ENCODE results near the gene CSF2RB. TPM values are rescaled to one million over a fixed set of nuclear protein-coding genes. Genes with fewer than 3 reads are reported as not detected.

The CSF2RB gene
- total RNA-seq, 4 donors from 2014 or later, result 3.9 to 13.6 (median 4.7) TPM

DNA sequence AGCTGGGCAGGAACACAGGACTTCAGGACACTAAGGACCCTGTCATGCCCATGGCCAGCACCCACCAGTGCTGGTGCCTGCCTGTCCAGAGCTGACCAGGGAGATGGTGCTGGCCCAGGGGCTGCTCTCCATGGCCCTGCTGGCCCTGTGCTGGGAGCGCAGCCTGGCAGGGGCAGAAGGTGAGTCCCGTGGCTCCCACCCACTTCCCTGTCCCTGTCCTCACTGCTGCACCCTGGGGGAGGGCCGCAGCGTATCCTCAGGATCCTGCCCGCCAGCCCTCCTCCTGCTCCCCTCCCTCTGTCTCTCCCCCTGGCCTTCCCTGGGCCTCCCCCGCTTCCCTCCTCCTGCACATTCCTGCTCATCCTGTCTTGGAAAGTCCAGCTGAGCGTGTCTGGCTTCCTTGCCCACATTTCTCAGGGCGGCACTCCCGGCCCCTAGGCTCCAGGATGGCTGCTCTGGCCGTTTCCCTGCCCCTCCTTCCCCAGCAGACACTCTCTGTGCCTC lies 8.7 kb downstream of the CSF2RB start:
- TF ChIP-seq, protein P1, sequence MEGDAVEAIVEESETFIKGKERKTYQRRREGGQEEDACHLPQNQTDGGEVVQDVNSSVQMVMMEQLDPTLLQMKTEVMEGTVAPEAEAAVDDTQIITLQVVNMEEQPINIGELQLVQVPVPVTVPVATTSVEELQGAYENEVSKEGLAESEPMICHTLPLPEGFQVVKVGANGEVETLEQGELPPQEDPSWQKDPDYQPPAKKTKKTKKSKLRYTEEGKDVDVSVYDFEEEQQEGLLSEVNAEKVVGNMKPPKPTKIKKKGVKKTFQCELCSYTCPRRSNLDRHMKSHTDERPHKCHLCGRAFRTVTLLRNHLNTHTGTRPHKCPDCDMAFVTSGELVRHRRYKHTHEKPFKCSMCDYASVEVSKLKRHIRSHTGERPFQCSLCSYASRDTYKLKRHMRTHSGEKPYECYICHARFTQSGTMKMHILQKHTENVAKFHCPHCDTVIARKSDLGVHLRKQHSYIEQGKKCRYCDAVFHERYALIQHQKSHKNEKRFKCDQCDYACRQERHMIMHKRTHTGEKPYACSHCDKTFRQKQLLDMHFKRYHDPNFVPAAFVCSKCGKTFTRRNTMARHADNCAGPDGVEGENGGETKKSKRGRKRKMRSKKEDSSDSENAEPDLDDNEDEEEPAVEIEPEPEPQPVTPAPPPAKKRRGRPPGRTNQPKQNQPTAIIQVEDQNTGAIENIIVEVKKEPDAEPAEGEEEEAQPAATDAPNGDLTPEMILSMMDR (IDR thresholded peaks at IDR 0.05), result no peak
- TF ChIP-seq POLR2A (IDR thresholded peaks at IDR 0.05) (no peak), POLR2AphosphoS5 (IDR thresholded peaks at IDR 0.05) (no peak), EP300 (IDR thresholded peaks at IDR 0.05) (no peak)
- peaks cover 37% of the 10 kb centered on the region for H3K27me3 ChIP-seq
- no peaks in the 10 kb centered on the region for H3K9me3 ChIP-seq
- H3K27ac ChIP-seq, result no peak overlapping the region
- no peak overlapping the region for H3K4me3 ChIP-seq
- peaks cover 12% of the 10 kb centered on the region for H3K4me1 ChIP-seq
- WGBS, result 29% methylated on average over 10 of the region's 10 CpGs
- H3K36me3 ChIP-seq, result no peaks in the 10 kb centered on the region
- DNase-seq (ENCODE audit: low spot score in 2 of 2), result no peak

- no peak overlapping the region for H3K27ac ChIP-seq
- H3K4me1 ChIP-seq, result peaks cover 12% of the 10 kb centered on the region
- H3K9me3 ChIP-seq, result no peaks in the 10 kb centered on the region
- H3K27me3 ChIP-seq, result peaks cover 37% of the 10 kb centered on the region
- TF ChIP-seq, protein P1 (IDR thresholded peaks at IDR 0.05), result no peak
- TF ChIP-seq POLR2AphosphoS5 (IDR thresholded peaks at IDR 0.05), result no peak
- TF ChIP-seq EP300 (IDR thresholded peaks at IDR 0.05), result no peak
- no peak for TF ChIP-seq POLR2A (IDR thresholded peaks at IDR 0.05)
- no peaks in the 10 kb centered on the region for H3K36me3 ChIP-seq
- no peak for DNase-seq (ENCODE audit: low spot score in 2 of 2)
- no peak overlapping the region for H3K4me3 ChIP-seq
- WGBS, result 64% methylated on average over 5 of the region's 7 CpGs
Measured at GRCh38 chr22:36922711-36923110, 9.3 kb downstream of the CSF2RB start.

- Histone ChIP-seq H3K27ac (no peak overlapping the region), H3K4me3 (no peak overlapping the region), H3K9me3 (no peaks in the 10 kb centered on the region), H3K36me3 (no peaks in the 10 kb centered on the region), H3K27me3 (peaks cover 37% of the 10 kb centered on the region), H3K4me1 (peaks cover 12% of the 10 kb centered on the region)
- TF ChIP-seq EP300 (IDR thresholded peaks at IDR 0.05), result no peak
- TF ChIP-seq POLR2AphosphoS5 (IDR thresholded peaks at IDR 0.05), result no peak
- no peak for TF ChIP-seq POLR2A (IDR thresholded peaks at IDR 0.05)
- TF ChIP-seq, protein P1 (IDR thresholded peaks at IDR 0.05), result no peak
- 86% methylated on average over 13 of the region's 21 CpGs for WGBS
- DNase-seq (ENCODE audit: low spot score in 2 of 2), result no peak
Measured at GRCh38 chr22:36923131-36923788, 9.8 kb downstream of the CSF2RB start.

- Histone ChIP-seq H3K36me3 (no peaks in the 10 kb centered on the region), H3K4me3 (no peak overlapping the region), H3K27me3 (peaks cover 43% of the 10 kb centered on the region), H3K9me3 (no peaks in the 10 kb centered on the region), H3K4me1 (peaks cover 12% of the 10 kb centered on the region), H3K27ac (no peak overlapping the region)
- 85% methylated on average over 3 of the region's 8 CpGs for WGBS
- DNase-seq (ENCODE audit: low spot score in 2 of 2), result no peak
- TF ChIP-seq EP300 (IDR thresholded peaks at IDR 0.05) (no peak), POLR2AphosphoS5 (IDR thresholded peaks at IDR 0.05) (no peak), POLR2A (IDR thresholded peaks at IDR 0.05) (no peak)
- TF ChIP-seq, protein P1 (IDR thresholded peaks at IDR 0.05), result no peak
Measured at GRCh38 chr22:36924151-36924698, 10.8 kb downstream of the CSF2RB start.

All from suprapubic skin (tissue), 4 donors.